IPS-18a (cell line): ENCODE measurements around the gene POC1A.

Source experiments
- H3K27ac ChIP-seq: one replicate; pipeline ENCODE4 v1.5.1; 2013; ENCODE audit warnings: low read length
- H3K27me3 ChIP-seq: one replicate; pipeline ENCODE4 v1.6.1; 2013; ENCODE audit warnings: mild to moderate bottlenecking, low read length; ENCODE audit not compliant: control insufficient read depth, insufficient read depth
- H3K36me3 ChIP-seq: one replicate; pipeline ENCODE4 v1.6.1; 2013; ENCODE audit warnings: low read depth, low read length; ENCODE audit not compliant: control insufficient read depth
- H3K4me1 ChIP-seq: one replicate; pipeline ENCODE4 v1.6.1; 2013; ENCODE audit warnings: low read depth, low read length; ENCODE audit not compliant: control insufficient read depth
- H3K4me3 ChIP-seq: one replicate; pipeline ENCODE4 v1.5.1; 2013; ENCODE audit warnings: low read length
- H3K9ac ChIP-seq: one replicate; pipeline ENCODE4 v1.6.1; 2013; ENCODE audit warnings: mild to moderate bottlenecking, low read length, moderate library complexity
- H3K9me3 ChIP-seq: one replicate; pipeline ENCODE4 v1.6.1; 2013; ENCODE audit warnings: low read depth, low read length; ENCODE audit not compliant: control insufficient read depth

POC1A gene

DNA sequence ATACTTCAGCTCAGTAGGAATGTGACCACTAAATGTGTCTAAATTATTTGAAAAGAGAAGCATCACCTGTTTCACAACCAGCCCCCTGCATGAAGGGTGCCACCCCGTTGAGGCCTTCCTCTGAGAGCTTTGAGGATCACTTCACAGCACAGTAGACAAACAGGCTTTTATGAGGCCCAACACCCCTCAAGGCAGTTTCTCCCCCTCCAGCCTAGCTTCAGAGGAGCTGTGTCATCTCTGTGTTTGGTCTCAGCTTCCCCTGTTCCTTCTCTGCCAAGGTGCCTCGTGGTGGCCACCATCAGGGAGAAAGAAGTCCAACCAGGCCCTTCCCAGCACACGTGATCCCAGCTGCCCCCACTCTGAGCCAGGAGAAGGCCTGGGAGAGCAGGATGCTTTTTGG, 76.3 kb downstream of the POC1A start:
- no peak overlapping the region for H3K4me3 ChIP-seq
- no peak overlapping the region for H3K9ac ChIP-seq
- no peak overlapping the region for H3K27ac ChIP-seq

DNA sequence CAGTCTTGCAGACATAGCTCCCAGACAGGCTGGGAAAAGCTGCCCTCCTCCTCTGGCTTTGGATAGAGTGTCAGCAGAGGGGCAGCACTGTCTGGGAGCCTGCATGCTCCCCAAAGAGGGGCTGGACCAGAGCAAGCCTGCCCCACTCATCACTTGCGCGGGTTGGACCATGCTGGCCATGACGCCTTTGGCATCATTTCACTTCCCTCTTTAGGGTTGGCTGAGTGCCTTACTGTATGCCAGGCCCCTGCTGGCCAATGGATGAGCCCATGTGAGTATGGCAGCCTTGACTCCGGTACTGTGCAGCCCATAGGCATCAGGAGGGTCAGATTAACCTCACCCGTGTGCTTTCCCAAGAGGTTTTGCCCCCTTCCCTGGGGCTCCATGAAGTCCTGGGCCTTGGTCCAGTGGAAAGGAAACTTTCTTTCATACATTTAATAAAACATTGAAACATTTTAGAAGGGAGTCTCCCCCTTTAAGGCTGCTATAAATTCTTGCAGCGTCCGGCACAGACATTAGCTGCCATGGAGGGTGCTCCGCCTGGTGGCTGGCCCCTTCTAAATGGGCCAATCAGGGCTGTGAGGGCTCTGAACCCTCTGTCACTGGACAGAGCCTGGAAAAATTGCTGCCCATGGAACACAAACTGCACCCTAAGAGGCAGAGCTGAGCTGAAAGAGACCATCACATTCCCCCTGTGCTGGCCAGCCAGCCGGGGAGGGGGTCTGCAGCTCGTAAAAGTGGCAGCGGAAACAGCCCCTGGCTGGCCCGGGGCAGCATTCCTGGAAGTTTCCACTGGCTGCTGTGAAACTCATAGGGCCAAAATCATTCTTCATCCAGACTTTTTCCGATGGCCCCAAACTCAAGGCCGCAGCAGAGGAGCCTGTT, 77.1 kb downstream of the POC1A start:
- Histone ChIP-seq H3K9ac (no peak overlapping the region), H3K27me3 (no peaks in the 10 kb centered on the region), H3K27ac (no peak overlapping the region), H3K4me3 (no peak overlapping the region), H3K4me1 (no peaks in the 10 kb centered on the region), H3K9me3 (no peaks in the 10 kb centered on the region), H3K36me3 (peaks cover 12% of the 10 kb centered on the region)

More for the DNA sequence above, 76.3 kb downstream of the POC1A start:
- Histone ChIP-seq H3K4me1 (no peaks in the 10 kb centered on the region), H3K9me3 (no peaks in the 10 kb centered on the region), H3K36me3 (peaks cover 12% of the 10 kb centered on the region), H3K27me3 (no peaks in the 10 kb centered on the region)

DNA sequence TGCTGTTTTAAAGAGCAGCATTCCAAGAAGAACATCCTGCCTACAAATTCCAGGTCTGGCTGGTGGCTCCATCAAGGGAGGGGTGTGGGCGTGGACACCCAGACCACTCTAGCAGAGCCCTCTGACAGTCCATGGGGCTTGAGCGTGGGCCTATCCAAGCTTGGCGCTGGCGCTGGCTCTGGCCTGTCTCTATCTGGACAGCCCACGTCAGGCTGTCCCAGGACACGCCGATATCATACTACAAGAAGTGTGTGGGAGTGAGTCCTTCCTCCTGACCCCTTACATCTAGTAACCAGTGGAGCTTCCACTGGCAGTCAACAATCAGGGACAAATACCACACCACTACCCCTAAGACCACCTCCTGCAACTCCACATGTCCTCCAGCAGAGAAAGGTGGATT, 80.7 kb downstream of the POC1A start:
- Histone ChIP-seq H3K36me3 (peaks cover 12% of the 10 kb centered on the region), H3K4me1 (no peaks in the 10 kb centered on the region), H3K9me3 (no peaks in the 10 kb centered on the region), H3K27me3 (no peaks in the 10 kb centered on the region), H3K4me3 (no peak overlapping the region), H3K27ac (no peak overlapping the region), H3K9ac (no peak overlapping the region)

DNA sequence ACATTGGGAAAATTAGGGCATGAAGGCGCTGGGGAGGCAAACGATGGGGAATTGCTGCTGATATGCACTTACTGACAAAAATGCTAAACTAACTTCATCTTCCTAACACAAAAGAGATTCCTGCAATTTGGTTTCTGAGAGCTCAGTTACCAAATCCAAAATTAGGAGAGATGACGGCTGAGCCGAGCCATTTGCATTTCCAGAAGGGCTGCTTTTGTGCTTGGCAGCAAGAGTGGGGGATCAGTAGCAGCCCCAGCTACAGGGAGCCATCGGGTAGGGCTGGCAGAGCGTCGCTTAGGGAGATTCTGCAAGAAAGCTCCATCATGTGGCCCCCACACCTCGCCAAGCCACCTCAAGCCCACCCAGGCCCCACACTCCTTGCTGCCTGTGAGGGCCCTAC, 81.8 kb downstream of the POC1A start:
- Histone ChIP-seq H3K4me3 (no peak overlapping the region), H3K27me3 (no peaks in the 10 kb centered on the region), H3K9me3 (no peaks in the 10 kb centered on the region), H3K9ac (no peak overlapping the region), H3K36me3 (peaks cover 12% of the 10 kb centered on the region), H3K4me1 (no peaks in the 10 kb centered on the region), H3K27ac (no peak overlapping the region)

DNA sequence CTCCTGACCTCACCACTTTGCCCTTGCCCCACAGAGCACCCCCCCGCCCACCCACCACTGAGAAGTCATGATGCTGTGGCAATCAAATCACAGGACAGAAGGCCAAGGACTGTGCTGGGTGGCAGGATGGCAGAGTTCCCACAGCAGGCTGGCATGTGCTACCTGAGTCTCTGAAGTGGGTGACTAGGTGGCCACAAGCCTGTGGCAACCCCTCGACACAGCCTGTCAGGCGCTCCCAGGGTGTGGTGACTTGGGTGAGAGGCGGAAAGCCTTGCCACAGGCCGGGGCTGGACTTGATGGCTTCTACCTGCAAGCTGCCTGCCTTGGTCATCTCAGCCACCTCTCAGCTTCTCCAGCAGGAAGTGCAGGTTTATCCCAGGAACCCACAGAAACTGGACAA, 82.2 kb downstream of the POC1A start:
- H3K27me3 ChIP-seq = no peaks in the 10 kb centered on the region
- no peak overlapping the region for H3K4me3 ChIP-seq
- no peak overlapping the region for H3K27ac ChIP-seq
- no peaks in the 10 kb centered on the region for H3K9me3 ChIP-seq
- no peaks in the 10 kb centered on the region for H3K4me1 ChIP-seq
- H3K36me3 ChIP-seq = peaks cover 12% of the 10 kb centered on the region
- H3K9ac ChIP-seq = no peak overlapping the region

DNA sequence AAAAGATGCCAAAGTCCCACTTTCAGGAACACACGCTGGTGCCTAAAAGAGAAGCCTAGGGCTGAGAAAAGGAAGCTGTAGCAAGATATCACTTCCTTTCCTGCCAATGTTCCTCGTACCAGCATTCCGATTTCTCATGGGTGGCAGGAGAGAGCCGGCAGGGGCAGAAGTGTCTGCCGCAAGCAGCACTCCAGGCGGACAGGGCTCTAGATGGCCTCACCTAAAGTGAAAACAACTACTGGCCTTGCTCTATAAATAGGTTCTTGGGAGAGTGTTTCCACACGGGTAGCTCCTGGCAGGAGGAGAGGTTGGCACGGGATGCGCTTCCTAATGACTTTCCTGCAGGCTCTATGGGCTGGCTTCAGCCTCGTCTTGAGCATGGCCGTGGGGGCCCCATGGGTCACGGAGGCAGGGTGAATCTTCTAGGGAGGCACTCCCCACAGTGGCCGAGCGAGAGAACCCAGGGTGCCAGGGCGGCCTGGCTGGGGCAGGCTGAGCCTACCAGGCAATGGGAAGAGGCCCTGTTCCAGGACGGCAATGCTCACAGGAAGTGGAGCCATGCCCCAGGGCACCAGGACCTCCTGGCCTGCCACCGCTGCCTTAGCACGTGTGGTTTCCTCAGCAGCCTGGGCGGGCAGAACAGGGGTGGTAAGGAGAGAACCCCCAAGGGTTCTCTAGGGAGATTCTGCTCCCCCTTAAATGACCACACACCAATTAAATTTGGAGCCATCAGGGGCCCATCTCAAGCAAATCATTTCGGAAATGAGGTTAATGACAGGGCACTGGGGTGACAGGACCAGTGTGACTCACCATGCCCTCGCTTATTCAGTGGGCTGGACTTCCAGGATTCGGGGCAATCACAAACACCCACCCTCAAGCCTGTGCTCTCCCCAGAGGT, 83.2 kb downstream of the POC1A start:
- H3K27me3 ChIP-seq = no peaks in the 10 kb centered on the region
- H3K36me3 ChIP-seq = peaks cover 12% of the 10 kb centered on the region
- no peaks in the 10 kb centered on the region for H3K4me1 ChIP-seq
- no peaks in the 10 kb centered on the region for H3K9me3 ChIP-seq
- no peak overlapping the region for H3K4me3 ChIP-seq
- H3K9ac ChIP-seq = no peak overlapping the region
- no peak overlapping the region for H3K27ac ChIP-seq

DNA sequence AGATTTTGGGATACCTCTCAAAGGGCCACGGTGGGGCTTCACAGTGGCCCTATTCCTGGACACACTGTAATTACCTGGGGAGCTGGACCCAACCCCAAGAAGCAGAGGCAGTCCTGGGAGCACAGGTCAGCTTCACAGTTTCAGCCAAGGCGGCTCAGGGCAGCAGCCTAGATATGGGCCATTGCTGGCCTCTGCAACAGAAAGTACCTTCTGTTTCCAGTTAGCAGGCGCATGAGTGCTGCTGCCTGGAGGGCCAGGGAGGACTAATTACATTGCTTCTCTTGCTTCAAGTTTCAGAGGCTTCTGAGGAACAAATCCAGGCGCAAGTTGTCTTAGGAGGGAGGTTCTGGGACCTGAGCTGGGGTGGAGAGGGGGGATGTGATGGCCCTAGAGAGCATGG, 84.4 kb downstream of the POC1A start:
- no peak overlapping the region for H3K9ac ChIP-seq
- H3K9me3 ChIP-seq = no peaks in the 10 kb centered on the region
- no peak overlapping the region for H3K27ac ChIP-seq
- H3K36me3 ChIP-seq = peaks cover 5% of the 10 kb centered on the region
- H3K27me3 ChIP-seq = no peaks in the 10 kb centered on the region
- H3K4me3 ChIP-seq = no peak overlapping the region
- H3K4me1 ChIP-seq = no peaks in the 10 kb centered on the region

DNA sequence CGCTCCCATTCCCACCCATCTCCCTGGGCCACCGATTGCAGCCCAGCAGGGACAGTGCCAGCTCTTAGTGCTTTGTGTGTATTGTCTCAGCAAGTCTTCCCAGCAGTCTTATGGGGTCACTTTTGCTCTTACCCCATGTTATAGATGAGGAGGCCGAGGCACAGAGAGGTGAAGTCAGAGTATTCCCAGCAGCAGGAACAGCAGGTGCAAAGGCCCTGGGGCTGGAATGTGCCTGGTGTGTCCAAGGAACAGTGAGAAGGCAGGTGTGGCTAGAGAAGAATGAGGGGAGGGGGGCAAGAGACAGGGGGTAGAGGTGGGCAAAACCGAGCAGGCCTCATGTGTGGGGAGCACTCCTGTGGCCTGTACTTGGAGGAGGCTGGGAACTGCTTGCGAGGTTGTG, 85.1 kb downstream of the POC1A start:
- no peak overlapping the region for H3K4me3 ChIP-seq
- H3K36me3 ChIP-seq = peaks cover 4% of the 10 kb centered on the region
- H3K27ac ChIP-seq = no peak overlapping the region
- no peaks in the 10 kb centered on the region for H3K4me1 ChIP-seq
- H3K27me3 ChIP-seq = no peaks in the 10 kb centered on the region
- no peaks in the 10 kb centered on the region for H3K9me3 ChIP-seq
- no peak overlapping the region for H3K9ac ChIP-seq

DNA sequence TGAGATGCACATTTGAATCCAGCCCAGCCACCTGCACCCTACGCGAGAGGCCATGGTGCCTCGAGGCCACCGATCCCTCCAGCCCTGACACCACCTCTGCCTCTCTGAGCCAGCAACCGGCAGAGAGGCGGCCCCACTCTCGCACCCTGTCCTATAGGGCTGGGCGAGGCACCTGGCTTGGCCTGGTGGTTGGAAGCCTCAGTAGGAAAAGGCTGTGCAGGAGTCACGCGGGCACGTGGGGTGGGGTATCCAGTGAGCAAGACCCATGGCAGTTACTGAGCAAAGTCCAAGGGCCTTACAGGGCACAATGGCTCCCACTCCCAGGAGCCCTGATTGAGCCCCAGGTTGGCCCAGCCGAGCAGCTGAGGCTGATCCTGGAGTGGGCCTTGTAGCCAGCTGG, 85.5 kb downstream of the POC1A start:
- Histone ChIP-seq H3K4me1 (no peaks in the 10 kb centered on the region), H3K9me3 (no peaks in the 10 kb centered on the region), H3K27me3 (no peaks in the 10 kb centered on the region), H3K9ac (no peak overlapping the region), H3K36me3 (peaks cover 3% of the 10 kb centered on the region), H3K4me3 (no peak overlapping the region), H3K27ac (no peak overlapping the region)

DNA sequence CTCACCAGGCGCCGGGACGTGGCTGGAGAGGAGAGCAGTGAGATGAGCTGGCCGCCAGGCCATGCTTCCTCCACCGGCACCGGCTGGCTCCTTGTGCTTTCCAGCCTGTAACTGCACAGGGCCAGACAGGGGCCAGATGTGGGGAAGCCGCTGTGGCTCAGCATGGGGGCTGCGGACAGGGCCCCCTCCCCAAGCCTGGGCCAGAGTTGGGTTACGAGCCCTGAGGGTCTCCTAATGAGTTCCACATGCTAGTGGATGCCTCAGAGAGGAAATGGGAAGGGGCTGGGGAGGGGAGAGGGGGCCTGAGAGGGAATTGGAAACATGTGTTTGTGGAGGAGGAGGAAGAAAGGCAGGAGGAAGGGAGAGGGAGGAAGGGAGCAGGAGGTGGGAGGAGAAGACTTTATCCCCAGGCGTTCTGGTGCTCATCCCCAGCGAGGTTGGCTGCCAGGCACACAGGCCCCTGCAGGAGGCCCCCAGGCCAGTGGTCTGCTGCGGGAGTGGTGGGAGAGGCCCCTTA, 86.1 kb downstream of the POC1A start:
- no peak overlapping the region for H3K4me3 ChIP-seq
- H3K36me3 ChIP-seq = no peaks in the 10 kb centered on the region
- no peak overlapping the region for H3K27ac ChIP-seq
- H3K27me3 ChIP-seq = no peaks in the 10 kb centered on the region
- H3K9ac ChIP-seq = no peak overlapping the region
- no peaks in the 10 kb centered on the region for H3K9me3 ChIP-seq
- no peaks in the 10 kb centered on the region for H3K4me1 ChIP-seq

DNA sequence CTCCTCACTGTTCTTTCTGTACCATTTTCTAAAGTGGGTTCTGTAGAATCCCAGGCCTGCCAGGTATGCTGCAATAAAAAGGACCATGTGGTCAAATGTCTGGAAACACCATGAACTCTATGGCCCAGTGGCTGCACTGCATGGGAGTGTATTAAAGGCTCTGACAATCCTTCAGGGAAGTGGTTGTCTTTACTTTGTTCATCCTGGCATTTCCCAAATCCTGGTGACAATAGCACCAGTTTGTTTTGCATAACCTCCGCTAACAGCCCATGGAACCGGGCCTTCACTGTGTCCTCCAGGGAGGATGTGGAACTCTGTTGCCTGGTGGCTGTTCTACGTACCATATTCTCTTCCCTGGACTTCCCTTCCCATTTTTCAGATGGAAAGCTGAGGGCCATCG, 86.7 kb downstream of the POC1A start:
- Histone ChIP-seq H3K27me3 (no peaks in the 10 kb centered on the region), H3K9me3 (no peaks in the 10 kb centered on the region), H3K27ac (no peak overlapping the region), H3K4me3 (no peak overlapping the region), H3K36me3 (no peaks in the 10 kb centered on the region), H3K9ac (no peak overlapping the region), H3K4me1 (no peaks in the 10 kb centered on the region)
